GM23338 (cell line): Measurements from ENCODE around the gene CLEC4E.

Source experiments
- CREB1 ChIP-seq: fragments of 250-450 bp; sonication (Bioruptor Pico); IDR thresholded peaks from 2 replicates; pipeline ENCODE4 v1.5.0; 2020; ENCODE audit warnings: low read depth, mild to moderate bottlenecking, moderate library complexity
- CTCF ChIP-seq, 2 experiments: fragments of 200-600 bp in 1 of 2; sonication (generic) in 1 of 2; conservative IDR thresholded peaks; 2 replicates each; pipeline versions ENCODE4 v1.5.1 to v1.6.1; 2016 to 2017; ENCODE audit warnings: antibody characterized with exemption in 2 of 2, low read depth in 2 of 2, mild to moderate bottlenecking in 2 of 2, moderate library complexity in 1 of 2
- ETS1 ChIP-seq: IDR thresholded peaks from 2 replicates; pipeline ENCODE4 v1.6.1; 2016; ENCODE audit warnings: antibody characterized with exemption
- EZH2 ChIP-seq: fragments of 200-600 bp; sonication (generic); IDR thresholded peaks from one replicate; pipeline ENCODE4 v1.8.0; 2017; ENCODE audit warnings: antibody characterized with exemption, mild to moderate bottlenecking, low read depth; ENCODE audit not compliant: unreplicated experiment
- EZH2phosphoT487 ChIP-seq: fragments of 200-600 bp; sonication (generic); IDR thresholded peaks from one replicate; pipeline ENCODE4 v1.8.1; 2018; ENCODE audit warnings: antibody characterized with exemption; ENCODE audit not compliant: unreplicated experiment
- JUNB ChIP-seq: IDR thresholded peaks from one replicate; pipeline ENCODE4 v1.6.1; 2016; ENCODE audit warnings: antibody characterized with exemption; ENCODE audit not compliant: unreplicated experiment
- NANOG ChIP-seq: IDR thresholded peaks from 2 replicates; pipeline ENCODE4 v1.6.1; 2016; ENCODE audit warnings: antibody characterized with exemption, borderline replicate concordance
- POLR2AphosphoS5 ChIP-seq: IDR thresholded peaks from 2 replicates; pipeline ENCODE4 v1.6.1; 2016; ENCODE audit warnings: antibody characterized with exemption, low read depth
- REST ChIP-seq: IDR thresholded peaks from one replicate; pipeline ENCODE4 v1.6.1; 2018; ENCODE audit warnings: antibody characterized with exemption; ENCODE audit not compliant: unreplicated experiment
- STAT1 ChIP-seq: IDR thresholded peaks from one replicate; pipeline ENCODE4 v1.6.1; 2016; ENCODE audit warnings: antibody characterized with exemption; ENCODE audit not compliant: unreplicated experiment
- ZNF114 ChIP-seq: fragments of 250-450 bp; sonication (Bioruptor Pico); IDR thresholded peaks from 2 replicates; pipeline ENCODE4 v1.5.0; 2020; ENCODE audit warnings: mild to moderate bottlenecking, moderate library complexity
- ZNF331 ChIP-seq: fragments of 250-450 bp; sonication (Bioruptor Pico); IDR thresholded peaks from 2 replicates; pipeline ENCODE4 v1.5.0; 2020; ENCODE audit warnings: low read depth, mild to moderate bottlenecking, moderate library complexity
- ZNF462 ChIP-seq: fragments of 250-450 bp; sonication (Bioruptor Pico); IDR thresholded peaks from 2 replicates; pipeline ENCODE4 v1.5.0; 2020; ENCODE audit warnings: mild to moderate bottlenecking, moderate library complexity

GRCh38 chr12:8541562-8541961 lies 857 bp upstream of the CLEC4E start:
- TF ChIP-seq CTCF (conservative IDR thresholded peaks at IDR 0.05; ENCODE audit: low read depth in 2 of 2) (no peak), REST (no peak), EZH2phosphoT487 (no peak), EZH2 (no peak), CREB1 (no peak), POLR2AphosphoS5 (no peak), STAT1 (no peak), ZNF114 (no peak), ZNF331 (CRISPR knock-in tag) (no peak), ZNF462 (CRISPR knock-in tag) (no peak), ETS1 (no peak), NANOG (no peak), JUNB (no peak)
